GM13976 (cell line): ENCODE measurements around the gene SAMD9L.

Experiments used
- DNase-seq: peaks from one replicate; pipeline ENCODE4 v3.0.0; 2012; ENCODE audit warnings: low spot score
- CTCF ChIP-seq: IDR thresholded peaks from 2 replicates; pipeline ENCODE4 v1.5.1; 2012; ENCODE audit warnings: borderline replicate concordance, mild to moderate bottlenecking; ENCODE audit not compliant: insufficient read depth; ENCODE audit errors: extremely low read depth, missing control alignments, control extremely low read depth
- in situ Hi-C: fragments of 300-500 bp; cut with MboI; formaldehyde crosslinking; loops from one replicate; pipeline ENCODE4 v1.12.0; 2022; ENCODE audit warnings: low sequenced_read_pairs, mixed read lengths, inconsistent platforms; ENCODE audit not compliant: unreplicated experiment

The SAMD9L gene

DNA sequence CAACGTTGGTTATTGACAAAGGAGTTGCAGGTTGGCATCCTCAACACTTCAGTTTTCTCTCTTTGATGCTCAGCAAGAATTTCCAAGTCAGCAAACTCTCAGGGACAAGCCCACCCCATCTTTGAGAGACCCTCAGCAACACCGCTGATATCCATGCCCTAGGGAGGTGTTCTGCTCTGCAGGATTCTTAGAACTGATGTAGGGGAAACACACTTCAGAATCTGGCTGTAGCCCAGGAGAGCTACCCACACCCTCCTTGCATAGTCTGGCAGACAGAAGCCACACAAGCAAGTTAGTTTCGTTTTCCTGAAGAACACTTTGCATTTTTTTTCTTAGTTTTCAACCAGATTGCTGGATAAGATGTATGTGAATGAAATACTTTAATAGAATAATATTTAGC is 822 bp downstream of the SAMD9L start:
- DNase-seq: peak; percentile 23
- no peak for TF ChIP-seq CTCF
- in situ Hi-C loops: no loop called here

DNA sequence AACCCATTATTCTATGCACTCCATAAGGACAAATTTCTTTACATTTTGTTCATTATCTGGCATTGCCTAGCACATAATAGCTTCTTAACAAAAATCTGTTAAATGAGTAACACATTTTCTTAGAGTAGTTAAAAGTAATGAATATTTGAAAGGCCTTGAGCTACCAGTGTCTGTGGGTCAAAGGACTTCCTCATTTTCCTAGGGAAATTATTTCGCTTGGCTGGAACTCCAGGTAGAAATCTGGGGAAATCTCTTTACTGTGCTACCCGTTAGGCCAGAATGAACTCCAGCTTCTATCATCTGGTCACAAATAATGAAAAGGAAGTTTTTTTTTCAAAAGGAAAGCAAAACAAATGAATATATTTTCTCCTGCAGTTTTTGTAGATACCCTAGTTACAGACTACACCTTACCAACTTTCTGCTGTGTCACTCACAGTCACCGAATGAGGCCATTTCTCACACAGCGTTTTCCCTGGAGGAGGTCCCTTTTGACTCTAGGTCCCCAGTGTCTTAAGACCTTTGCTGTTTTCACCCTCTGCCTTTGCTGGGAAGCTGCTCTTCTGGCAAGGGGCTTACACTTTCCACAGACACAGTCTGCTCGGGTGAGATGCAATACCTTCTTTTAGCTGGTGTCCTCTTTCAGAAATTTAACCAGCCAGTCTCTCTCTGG is 1.6 kb downstream of the SAMD9L start:
- in situ Hi-C loops: no loop called here
- TF ChIP-seq CTCF: no peak
- no peak for DNase-seq

- in situ Hi-C loops: no loop called here
These were observed 2.1 kb downstream of the SAMD9L start for GRCh38 chr7:93146036-93146435.

GRCh38 chr7:93145354-93145753 is 2.8 kb downstream of the SAMD9L start:
- no peak for DNase-seq
- no peak for TF ChIP-seq CTCF
- in situ Hi-C loops: no loop called here

More at GRCh38 chr7:93146036-93146435, 2.1 kb downstream of the SAMD9L start:
- no peak for TF ChIP-seq CTCF
- DNase-seq: no peak

DNA sequence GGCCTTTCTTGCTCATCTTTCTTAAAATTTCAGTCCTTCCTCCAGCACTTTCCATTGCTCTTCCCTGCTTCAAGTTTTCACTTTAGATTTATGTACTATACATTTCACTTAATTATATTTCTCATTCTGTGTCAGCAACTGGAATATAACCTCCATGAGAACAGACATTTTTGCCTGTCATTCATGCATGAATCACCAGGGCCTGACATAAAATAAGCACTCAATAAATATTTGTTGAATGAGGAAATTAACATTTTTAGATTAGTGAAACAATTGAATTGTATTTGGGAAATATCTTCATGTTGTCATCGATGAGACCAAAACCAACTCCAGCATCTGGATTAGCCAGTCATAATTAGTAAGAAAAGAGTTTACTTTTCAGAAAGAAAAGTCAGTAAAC is 6.1 kb downstream of the SAMD9L start:
- DNase-seq: no peak
- in situ Hi-C loops: no loop called here
- no peak for TF ChIP-seq CTCF

GRCh38 chr7:93140582-93141191 is 7.5 kb downstream of the SAMD9L start:
- in situ Hi-C loops: no loop called here
- DNase-seq: no peak
- no peak for TF ChIP-seq CTCF
